Mucosa of descending colon (tissue), 3 donors: ENCODE results near the gene SH3RF3. TPM values are rescaled to one million over a fixed set of nuclear protein-coding genes. Genes with fewer than 3 reads are reported as not detected.

Experiments used
- ATAC-seq: fragments of 200-7000 bp; cut with Tn5 transposase; one replicate; pipeline ENCODE4 v1.9.1; 2020; ENCODE audit warnings: mild to moderate bottlenecking, moderate library complexity
- DNase-seq, 3 donors: peaks; one replicate each; pipeline ENCODE4 v3.0.0-alpha.2; 2020
- H3K36me3 ChIP-seq: fragments of 200-600 bp; one replicate; pipeline ENCODE4 v1.8.0; 2021; ENCODE audit warnings: low read depth, mild to moderate bottlenecking
- H3K4me1 ChIP-seq: fragments of 200-600 bp; one replicate; pipeline ENCODE4 v1.8.0; 2021; ENCODE audit warnings: low read depth, mild to moderate bottlenecking
- H3K4me3 ChIP-seq: fragments of 200-600 bp; one replicate; pipeline ENCODE4 v1.8.0; 2021; ENCODE audit warnings: mild to moderate bottlenecking
- H3K9me3 ChIP-seq: fragments of 200-600 bp; one replicate; pipeline ENCODE4 v1.8.0; 2021; ENCODE audit warnings: mild to moderate bottlenecking
- intact Hi-C, 2 donors: fragments of 100-400 bp; cut with DNase I in 1 of 2; cut with micrococcal nuclease in 1 of 2; formaldehyde crosslinking; loops; one replicate each; pipeline versions ENCODE4 v1.11.0 to v1.11.1; 2022; cut with DNase I, micrococcal nuclease
- total RNA-seq, 3 donors: library from RNA; stranded (reverse); fragmentation: NEBNext Ultra II Directional in 2 of 3; extraction: Animal tissue kit (Norgen Biotek cat#: 25700) in 2 of 3; gene quantifications; one replicate each; pipeline versions ENCODE4 v1.2.1 to v1.2.4, GENCODE V29; 2021 to 2023
- TF ChIP-seq, protein P1 (sequence below): fragments of 200-600 bp; IDR thresholded peaks from one replicate; pipeline ENCODE4 v1.8.0; 2022; ENCODE audit warnings: antibody characterized with exemption, mild to moderate bottlenecking
- donor health status: DM: no; HTN: no; CAD: no; lungs with moderate emphysema.
- donor health status: DM: no; HTN: no; CAD: no.
- donor health status: DM: no; HTN: yes; CAD: no.

Gene SH3RF3
- total RNA-seq, 3 donors from 2014 or later = 1.9 to 3.7 (median 3.0) TPM

GRCh38 chr2:109351164-109351756 lies 222.3 kb downstream of the SH3RF3 start:
- DNase-seq (peak in 2 of 3 donors; percentile 27 to 50), ATAC-seq (peak; percentile 72)
- Histone ChIP-seq H3K4me3 (no peak overlapping the region), H3K4me1 (no peaks in the 10 kb centered on the region), H3K36me3 (no peaks in the 10 kb centered on the region), H3K9me3 (no peaks in the 10 kb centered on the region)
- TF ChIP-seq, protein P1, sequence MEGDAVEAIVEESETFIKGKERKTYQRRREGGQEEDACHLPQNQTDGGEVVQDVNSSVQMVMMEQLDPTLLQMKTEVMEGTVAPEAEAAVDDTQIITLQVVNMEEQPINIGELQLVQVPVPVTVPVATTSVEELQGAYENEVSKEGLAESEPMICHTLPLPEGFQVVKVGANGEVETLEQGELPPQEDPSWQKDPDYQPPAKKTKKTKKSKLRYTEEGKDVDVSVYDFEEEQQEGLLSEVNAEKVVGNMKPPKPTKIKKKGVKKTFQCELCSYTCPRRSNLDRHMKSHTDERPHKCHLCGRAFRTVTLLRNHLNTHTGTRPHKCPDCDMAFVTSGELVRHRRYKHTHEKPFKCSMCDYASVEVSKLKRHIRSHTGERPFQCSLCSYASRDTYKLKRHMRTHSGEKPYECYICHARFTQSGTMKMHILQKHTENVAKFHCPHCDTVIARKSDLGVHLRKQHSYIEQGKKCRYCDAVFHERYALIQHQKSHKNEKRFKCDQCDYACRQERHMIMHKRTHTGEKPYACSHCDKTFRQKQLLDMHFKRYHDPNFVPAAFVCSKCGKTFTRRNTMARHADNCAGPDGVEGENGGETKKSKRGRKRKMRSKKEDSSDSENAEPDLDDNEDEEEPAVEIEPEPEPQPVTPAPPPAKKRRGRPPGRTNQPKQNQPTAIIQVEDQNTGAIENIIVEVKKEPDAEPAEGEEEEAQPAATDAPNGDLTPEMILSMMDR = no peak
- intact Hi-C loops = no loop called here

GRCh38 chr2:109352056-109352897 lies 223.3 kb downstream of the SH3RF3 start:
- ATAC-seq = no peak
- no peak for DNase-seq
- TF ChIP-seq, protein P1 = no peak
- no peak overlapping the region for H3K4me3 ChIP-seq
- no peaks in the 10 kb centered on the region for H3K4me1 ChIP-seq
- no peaks in the 10 kb centered on the region for H3K36me3 ChIP-seq
- intact Hi-C loops = no loop called here
- H3K9me3 ChIP-seq = no peaks in the 10 kb centered on the region

DNA sequence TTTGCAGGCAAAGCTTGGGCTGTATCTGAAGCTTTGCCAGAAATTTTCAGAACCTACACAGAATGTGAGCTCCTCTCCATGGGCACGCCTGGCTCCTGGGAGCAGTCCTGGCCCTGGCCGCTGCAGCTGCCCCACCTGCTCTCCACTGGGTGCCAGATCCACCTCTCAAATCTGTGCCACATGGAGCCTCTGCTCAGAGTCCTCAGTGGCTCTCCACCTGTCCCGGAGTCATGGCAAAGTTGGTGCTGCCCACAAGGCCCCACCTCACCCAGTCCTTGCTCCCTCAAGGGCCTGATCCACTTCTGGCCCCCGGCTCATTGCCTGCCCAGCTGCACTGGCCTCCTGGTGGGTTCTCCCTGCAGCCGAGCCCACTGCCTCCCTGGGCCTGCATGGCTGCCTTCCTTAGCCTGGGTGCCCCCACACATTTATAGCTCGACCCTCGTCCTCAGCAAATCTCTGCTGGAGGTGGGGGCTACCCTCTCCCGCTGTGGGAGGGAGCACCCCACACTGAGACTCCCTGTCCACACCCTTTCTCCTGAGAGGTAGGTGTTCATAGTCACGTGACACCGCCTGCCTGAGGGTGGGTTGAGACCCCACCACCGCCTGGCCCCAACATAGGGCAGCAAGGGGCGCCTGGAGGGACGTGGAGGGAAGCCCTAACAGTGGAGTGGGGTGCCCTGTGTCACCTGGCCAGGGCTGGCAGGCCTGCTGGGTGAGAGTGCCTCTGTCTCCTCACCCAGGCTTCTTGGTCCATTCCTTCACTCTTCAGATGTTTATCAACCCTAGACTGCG lies 224.1 kb downstream of the SH3RF3 start:
- ATAC-seq = no peak
- TF ChIP-seq, protein P1 = no peak
- Histone ChIP-seq H3K9me3 (no peaks in the 10 kb centered on the region), H3K4me1 (no peaks in the 10 kb centered on the region), H3K4me3 (no peak overlapping the region), H3K36me3 (no peaks in the 10 kb centered on the region)
- no peak for DNase-seq
- intact Hi-C loops = no loop called here

GRCh38 chr2:109353806-109354745 lies 225.1 kb downstream of the SH3RF3 start:
- DNase-seq (no peak), ATAC-seq (no peak)
- intact Hi-C loops = no loop called here
- no peaks in the 10 kb centered on the region for H3K9me3 ChIP-seq
- H3K4me3 ChIP-seq = no peak overlapping the region
- no peaks in the 10 kb centered on the region for H3K4me1 ChIP-seq
- TF ChIP-seq, protein P1 = no peak
- no peaks in the 10 kb centered on the region for H3K36me3 ChIP-seq
